GM19043 (cell line): ENCODE measurements around the gene NT5E.
"Not testable (repeated sequence)": the region's sequence is repeated elsewhere in the genome, so short reads cannot be mapped to it uniquely, and the experiment has no call there.

ENCODE experiments used
- ATAC-seq: cut with Tn5 transposase; IDR thresholded peaks from one replicate; pipeline ENCODE4 v1.9.1; 2021; ENCODE audit warnings: low read depth; ENCODE audit not compliant: unreplicated experiment

NT5E gene

GRCh38 chr6:85484948-85485347 is 35.1 kb downstream of the NT5E start:
- ATAC-seq, result no peak

- no peak for ATAC-seq
Measured at GRCh38 chr6:85490516-85491248, 40.8 kb downstream of the NT5E start.

- ATAC-seq, result no peak
Measured at GRCh38 chr6:85493389-85493788, 43.5 kb downstream of the NT5E start.

GRCh38 chr6:85494547-85495536 is 45.0 kb downstream of the NT5E start:
- ATAC-seq, result no peak

GRCh38 chr6:85496009-85496579 is 46.2 kb downstream of the NT5E start:
- no peak for ATAC-seq

GRCh38 chr6:85496856-85497255 is 47.0 kb downstream of the NT5E start:
- ATAC-seq, result no peak

- ATAC-seq, result no peak
Measured at GRCh38 chr6:85498596-85499258, 48.8 kb downstream of the NT5E start.

- ATAC-seq, result no peak
Measured at GRCh38 chr6:85506441-85507093, 56.7 kb downstream of the NT5E start.

- ATAC-seq, result no peak
Measured at GRCh38 chr6:85516168-85516567, 66.3 kb downstream of the NT5E start.

GRCh38 chr6:85524281-85524680 is 74.4 kb downstream of the NT5E start:
- not testable (repeated sequence) for ATAC-seq

GRCh38 chr6:85537055-85537494 is 87.2 kb downstream of the NT5E start:
- no peak for ATAC-seq

GRCh38 chr6:85544776-85545175 is 94.9 kb downstream of the NT5E start:
- ATAC-seq, result no peak
